ENCODE results near the gene ECHDC1. TPM values are rescaled to one million over a fixed set of nuclear protein-coding genes. Genes with fewer than 3 reads are reported as not detected.

The ECHDC1 gene
- total and polyA plus RNA-seq, 12 donors, result 25.0 to 98.7 (median 38.4) TPM

DNA sequence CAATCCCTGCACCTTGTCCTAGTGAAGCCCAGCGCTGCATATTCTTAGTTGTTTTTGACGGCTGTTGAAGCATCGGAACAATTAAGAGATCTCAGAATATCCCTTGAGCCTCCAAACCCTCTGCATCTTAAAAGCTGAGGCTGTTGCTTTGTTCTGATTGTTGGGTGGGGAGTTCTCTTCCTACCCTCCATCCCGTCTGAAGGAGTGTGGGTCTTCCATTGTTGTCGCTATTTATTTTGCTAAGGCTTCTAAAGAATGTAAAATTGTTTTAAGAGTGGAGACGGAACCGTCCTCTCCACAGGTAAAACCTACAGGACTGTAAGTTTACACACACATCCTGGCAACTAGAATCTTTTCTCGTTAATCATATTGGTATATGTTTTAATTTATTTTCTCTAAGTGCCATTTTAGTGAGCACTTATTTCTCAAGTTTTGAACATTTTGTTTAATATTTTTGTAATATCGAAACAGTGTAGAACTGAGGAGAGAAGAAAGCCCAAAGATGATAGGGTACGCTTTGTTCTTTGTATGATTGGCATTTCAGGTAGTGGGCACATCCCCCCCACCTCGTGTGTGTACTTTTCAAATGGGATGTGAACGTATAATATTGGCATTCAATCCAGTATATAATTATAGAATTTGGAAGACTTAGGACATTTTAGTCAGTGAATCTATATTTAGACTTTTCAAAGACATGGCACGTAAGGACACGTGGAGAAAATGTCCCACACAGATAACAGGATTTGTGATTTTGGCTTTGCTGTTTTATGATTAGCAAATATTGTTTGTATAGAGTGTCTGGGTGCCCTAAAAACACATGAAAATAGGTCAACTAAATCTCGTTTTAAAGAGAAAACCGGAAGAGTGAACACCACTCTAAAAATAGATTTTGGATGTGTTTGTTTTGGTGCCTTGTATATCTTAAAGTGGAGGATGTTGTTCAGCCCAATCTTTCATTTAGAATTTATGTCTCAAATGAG, 75.5 kb downstream of the ECHDC1 start:
- intact Hi-C loops (cut with DNase I), result no loop called here
- Histone ChIP-seq H3K27ac (peak overlapping the region; percentile 95 to 100 (median 99)), H3K4me1 (replicated peaks in 1 of 2) (peaks cover 21 to 46% of the 10 kb centered on the region in 2 donors), H3K4me3 (peak overlapping the region; percentile 75 to 93 (median 86)), H3K9me3 (replicated peaks in 1 of 3) (no peaks in the 10 kb centered on the region), H3K27me3 (no peaks in the 10 kb centered on the region), H3K36me3 (replicated peaks in 1 of 2) (no peaks in the 10 kb centered on the region)
- WGBS, 4 donors, result 1 to 3% (median 1%) methylated on average over 16 of the region's 16 CpGs
- no peak for TF ChIP-seq POLR2A (IDR thresholded peaks at IDR 0.05)
- no peak for DNase-seq

DNA sequence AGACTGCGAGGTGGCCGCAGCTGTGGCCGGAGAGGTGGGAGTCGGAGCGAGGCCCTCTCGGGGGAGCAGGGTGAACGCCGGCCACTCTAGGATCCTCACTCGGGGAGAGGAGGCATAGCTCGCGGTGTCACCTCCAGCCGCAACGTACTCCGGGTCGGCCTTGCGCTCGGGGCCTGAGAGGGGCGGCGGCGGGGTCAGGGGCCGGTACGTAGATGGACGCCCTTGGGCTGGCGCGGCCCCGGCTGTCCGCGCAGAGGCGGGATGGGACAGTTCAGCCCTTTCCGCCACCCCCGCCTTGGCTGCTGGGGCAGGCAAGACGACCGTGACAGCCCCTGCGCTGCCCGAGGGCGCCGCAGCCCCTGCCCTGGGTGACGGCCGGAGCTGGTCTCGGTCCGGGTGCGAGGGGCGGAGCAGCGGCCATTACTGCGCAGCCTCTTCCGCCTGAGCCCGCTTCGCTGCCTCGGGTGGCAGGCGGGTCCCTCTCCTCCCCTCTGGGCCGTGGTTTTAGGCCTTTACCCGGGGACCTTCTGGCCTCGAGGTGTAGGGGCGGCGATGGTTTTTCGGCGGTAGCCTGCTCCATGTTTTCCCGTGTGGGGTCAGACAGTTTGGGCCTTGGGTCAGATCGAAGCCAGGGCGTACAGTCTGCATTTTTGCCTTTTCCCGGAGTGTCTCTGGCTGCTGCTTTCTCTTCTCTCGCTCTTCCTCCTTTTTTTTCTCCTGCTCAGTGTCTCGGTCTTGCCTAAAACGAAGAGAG, 76.3 kb downstream of the ECHDC1 start:
- no peaks in the 10 kb centered on the region for H3K27me3 ChIP-seq
- DNase-seq, result peak; percentile 54 to 64 (median 60)
- H3K9me3 ChIP-seq (replicated peaks in 1 of 3), result no peaks in the 10 kb centered on the region
- peak; percentile 93 to 97 for TF ChIP-seq POLR2A (IDR thresholded peaks at IDR 0.05)
- TF ChIP-seq, protein P1, sequence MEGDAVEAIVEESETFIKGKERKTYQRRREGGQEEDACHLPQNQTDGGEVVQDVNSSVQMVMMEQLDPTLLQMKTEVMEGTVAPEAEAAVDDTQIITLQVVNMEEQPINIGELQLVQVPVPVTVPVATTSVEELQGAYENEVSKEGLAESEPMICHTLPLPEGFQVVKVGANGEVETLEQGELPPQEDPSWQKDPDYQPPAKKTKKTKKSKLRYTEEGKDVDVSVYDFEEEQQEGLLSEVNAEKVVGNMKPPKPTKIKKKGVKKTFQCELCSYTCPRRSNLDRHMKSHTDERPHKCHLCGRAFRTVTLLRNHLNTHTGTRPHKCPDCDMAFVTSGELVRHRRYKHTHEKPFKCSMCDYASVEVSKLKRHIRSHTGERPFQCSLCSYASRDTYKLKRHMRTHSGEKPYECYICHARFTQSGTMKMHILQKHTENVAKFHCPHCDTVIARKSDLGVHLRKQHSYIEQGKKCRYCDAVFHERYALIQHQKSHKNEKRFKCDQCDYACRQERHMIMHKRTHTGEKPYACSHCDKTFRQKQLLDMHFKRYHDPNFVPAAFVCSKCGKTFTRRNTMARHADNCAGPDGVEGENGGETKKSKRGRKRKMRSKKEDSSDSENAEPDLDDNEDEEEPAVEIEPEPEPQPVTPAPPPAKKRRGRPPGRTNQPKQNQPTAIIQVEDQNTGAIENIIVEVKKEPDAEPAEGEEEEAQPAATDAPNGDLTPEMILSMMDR (IDR thresholded peaks at IDR 0.05), result no peak
- peak overlapping the region; percentile 75 to 93 (median 86) for H3K4me3 ChIP-seq
- 0 to 2% (median 1%) methylated on average over 16 to 64 of the region's 64 CpGs for WGBS, 4 donors
- intact Hi-C loops (cut with DNase I), result no loop called here
- no peaks in the 10 kb centered on the region for H3K36me3 ChIP-seq (replicated peaks in 1 of 2)
- peak overlapping the region; percentile 95 to 100 (median 99) for H3K27ac ChIP-seq
- H3K4me1 ChIP-seq (replicated peaks in 1 of 2), result peaks cover 21 to 45% of the 10 kb centered on the region in 2 donors

DNA sequence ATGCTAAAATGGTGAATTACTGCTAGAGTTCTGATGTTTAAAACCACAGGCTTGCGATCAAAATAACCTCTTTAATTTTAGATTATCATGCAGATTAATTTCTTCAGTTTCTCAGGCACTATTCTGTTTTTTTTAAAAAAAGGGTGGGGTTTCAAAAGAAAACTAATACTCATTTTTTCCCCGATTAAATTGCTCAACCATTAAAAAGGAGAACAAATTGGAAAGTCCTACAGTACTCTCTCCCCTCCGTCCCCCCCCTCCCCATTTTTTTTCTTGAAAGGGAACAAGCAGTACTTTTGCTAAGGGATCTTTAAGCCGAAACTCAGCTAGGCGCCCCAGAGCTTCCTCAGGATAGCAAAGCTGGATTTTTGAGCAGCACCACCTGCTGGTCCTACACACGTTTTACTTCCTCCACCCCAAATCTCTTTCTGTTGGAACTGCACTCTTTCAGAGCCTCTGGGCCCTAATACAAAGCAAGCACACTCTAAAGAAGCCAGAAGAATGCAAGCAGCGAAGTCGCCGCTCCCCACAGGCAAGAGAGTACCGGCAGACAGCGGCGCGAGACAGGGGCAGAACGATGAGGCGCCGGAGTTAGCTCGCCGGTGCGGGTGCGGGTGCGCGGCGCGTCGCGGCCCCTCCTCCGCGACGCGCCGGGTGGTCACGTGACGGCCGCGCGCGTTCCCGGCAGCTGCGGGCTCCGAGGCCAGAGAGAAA, 77.1 kb downstream of the ECHDC1 start, which contains the start of gene RNF146:
Gene RNF146, plus strand, starts transcription at position 687 of the 714 bp plus-strand sequence. CDS start 13,475 bp downstream, outside the sequence.
- intact Hi-C loops (cut with DNase I), result no loop called here
- Histone ChIP-seq H3K4me3 (peak within 1 kb of the TSS; percentile 75 to 93 (median 86)), H3K36me3 (replicated peaks in 1 of 2) (no peaks in the 10 kb centered on the region), H3K9me3 (replicated peaks in 1 of 3) (no peaks in the 10 kb centered on the region), H3K27me3 (no peaks in the 10 kb centered on the region), H3K27ac (peak within 1 kb of the TSS; percentile 95 to 100 (median 99)), H3K4me1 (replicated peaks in 1 of 2) (peaks cover 21 to 37% of the 10 kb centered on the region in 2 donors)
- 0 to 1% (median 0%) methylated on average over 10 to 40 of the region's 40 CpGs for WGBS, 4 donors
- peak; percentile 83 to 92 (median 84) for DNase-seq
- TF ChIP-seq, protein P1 (IDR thresholded peaks at IDR 0.05), result peak; percentile 61 to 84 (median 72)
- no peak for TF ChIP-seq POLR2A (IDR thresholded peaks at IDR 0.05)

DNA sequence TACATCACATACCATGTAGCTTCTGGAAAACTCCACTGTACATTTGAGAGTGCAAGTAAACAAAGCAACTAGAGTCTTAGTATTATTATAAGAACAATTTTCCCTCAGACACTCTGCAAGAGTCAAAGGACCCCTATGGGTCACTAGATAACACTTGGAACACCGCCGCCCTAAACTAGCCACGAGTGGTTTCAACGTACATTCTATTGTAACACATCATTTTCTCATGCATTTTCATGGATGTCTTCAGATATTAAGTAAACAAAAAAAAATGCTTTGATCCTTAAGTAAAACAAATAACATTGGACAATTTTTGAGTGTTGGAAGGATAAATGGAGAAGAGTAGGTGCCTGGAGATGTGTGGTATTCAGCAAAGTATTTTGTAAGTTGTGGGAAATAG, 79.9 kb downstream of the ECHDC1 start:
- intact Hi-C loops (cut with DNase I), result no loop called here
- no peak for DNase-seq
- no peaks in the 10 kb centered on the region for H3K9me3 ChIP-seq (replicated peaks in 1 of 3)
- no peaks in the 10 kb centered on the region for H3K27me3 ChIP-seq
- H3K27ac ChIP-seq, result no peak overlapping the region
- 65 to 69% (median 66%) methylated on average over 4 of the region's 4 CpGs for WGBS, 4 donors
- peaks cover 8 to 12% of the 10 kb centered on the region in 2 donors for H3K4me1 ChIP-seq (replicated peaks in 1 of 2)
- H3K36me3 ChIP-seq (replicated peaks in 1 of 2), result no peaks in the 10 kb centered on the region
- no peak for TF ChIP-seq POLR2A (IDR thresholded peaks at IDR 0.05)
- TF ChIP-seq, protein P1 (IDR thresholded peaks at IDR 0.05), result no peak
- no peak overlapping the region for H3K4me3 ChIP-seq
